Measurements from ENCODE around the gene IPPK.
A peak's percentile ranks its signal among the peaks of the same experiment; 100 is the strongest.
"Not testable (repeated sequence)": the region's sequence is repeated elsewhere in the genome, so short reads cannot be mapped to it uniquely, and the experiment has no call there.

The IPPK gene

GRCh38 chr9:92592537-92592936, 77.4 kb downstream of the IPPK start:
- DNase-seq: no peak

- peak; percentile 87 for DNase-seq
Observed at GRCh38 chr9:92590377-92590776, 79.6 kb downstream of the IPPK start.

GRCh38 chr9:92589923-92590322, 80.0 kb downstream of the IPPK start:
- no peak for DNase-seq

GRCh38 chr9:92576175-92576574, 93.8 kb downstream of the IPPK start:
- DNase-seq: no peak

- DNase-seq: not testable (repeated sequence)
Observed at GRCh38 chr9:92573612-92574011, 96.3 kb downstream of the IPPK start.

GRCh38 chr9:92571871-92572270, 98.1 kb downstream of the IPPK start:
- DNase-seq: not testable (repeated sequence)

- DNase-seq: no peak
Observed at GRCh38 chr9:92564982-92565381, 104.9 kb downstream of the IPPK start.

GRCh38 chr9:92564504-92564903, 105.4 kb downstream of the IPPK start:
- no peak for DNase-seq

Data from right forelimb (tissue), 1 donor.